GM23248 (cell line): ENCODE measurements around the gene FERMT2. TPM values are rescaled to one million over a fixed set of nuclear protein-coding genes. Genes with fewer than 3 reads are reported as not detected.

Experiments
- DNase-seq: peaks from one replicate; pipeline ENCODE4 v3.0.0-alpha.2; 2015
- H2AFZ ChIP-seq: fragments of 200-600 bp; sonication (generic); 2 replicates; pipeline ENCODE4 v1.6.1; 2016; ENCODE audit warnings: antibody characterized with exemption
- H3F3A ChIP-seq: fragments of 200-600 bp; sonication (generic); 2 replicates; pipeline ENCODE4 v1.6.1; 2016; ENCODE audit warnings: mild to moderate bottlenecking, antibody characterized with exemption, mixed run types; ENCODE audit not compliant: insufficient read depth
- H3K27ac ChIP-seq: fragments of 200-600 bp; sonication (generic); 2 replicates; pipeline ENCODE4 v1.5.1; 2016; ENCODE audit warnings: mild to moderate bottlenecking
- H3K27me3 ChIP-seq: fragments of 200-600 bp; sonication (generic); replicated peaks from 2 replicates; pipeline ENCODE4 v1.6.1; 2016; ENCODE audit warnings: mild to moderate bottlenecking; ENCODE audit not compliant: insufficient read depth
- H3K36me3 ChIP-seq: fragments of 200-600 bp; sonication (generic); 2 replicates; pipeline ENCODE4 v1.6.1; 2016; ENCODE audit warnings: low read depth, mild to moderate bottlenecking
- H3K4me1 ChIP-seq: fragments of 200-600 bp; sonication (generic); 2 replicates; pipeline ENCODE4 v1.6.1; 2016; ENCODE audit warnings: mild to moderate bottlenecking; ENCODE audit not compliant: insufficient read depth
- H3K4me2 ChIP-seq: fragments of 200-600 bp; sonication (generic); one replicate; pipeline ENCODE4 v1.6.1; 2016; ENCODE audit warnings: mild to moderate bottlenecking; ENCODE audit not compliant: unreplicated experiment
- H3K4me3 ChIP-seq: fragments of 200-600 bp; sonication (generic); 2 replicates; pipeline ENCODE4 v1.5.1; 2016; ENCODE audit warnings: mild to moderate bottlenecking
- H3K79me2 ChIP-seq: fragments of 200-600 bp; sonication (generic); 2 replicates; pipeline ENCODE4 v1.6.1; 2016; ENCODE audit warnings: mild to moderate bottlenecking; ENCODE audit not compliant: insufficient read depth
- H3K9ac ChIP-seq: fragments of 200-600 bp; sonication (generic); 2 replicates; pipeline ENCODE4 v1.6.1; 2016; ENCODE audit warnings: mild to moderate bottlenecking
- H3K9me2 ChIP-seq: fragments of 200-600 bp; sonication (generic); 2 replicates; pipeline ENCODE4 v1.6.1; 2016; ENCODE audit warnings: mixed run types, mild to moderate bottlenecking, moderate library complexity; ENCODE audit not compliant: insufficient read depth
- H3K9me3 ChIP-seq: fragments of 200-600 bp; sonication (generic); one replicate; pipeline ENCODE4 v1.6.1; 2017; ENCODE audit warnings: low read depth
- H4K20me1 ChIP-seq: fragments of 200-600 bp; sonication (generic); 2 replicates; pipeline ENCODE4 v1.6.0; 2016; ENCODE audit not compliant: insufficient read depth
- EZH2 ChIP-seq: fragments of 200-600 bp; sonication (generic); IDR thresholded peaks from 2 replicates; pipeline ENCODE4 v1.6.1; 2018; ENCODE audit warnings: antibody characterized with exemption, mild to moderate bottlenecking; ENCODE audit not compliant: insufficient read depth, poor library complexity, severe bottlenecking
- EZH2phosphoT487 ChIP-seq: fragments of 200-600 bp; sonication (generic); IDR thresholded peaks from 2 replicates; pipeline ENCODE4 v1.6.1; 2018; ENCODE audit warnings: antibody characterized with exemption, moderate library complexity, mild to moderate bottlenecking, low read depth; ENCODE audit not compliant: insufficient read depth
- WGBS, 2 experiments: methylation state at CpG; one replicate each; pipeline ENCODE4 v1.1.6; 2015 to 2017; ENCODE audit warnings: low lambda C conversion rate in 2 of 2, low coverage in 1 of 2; ENCODE audit errors: missing lambda C conversion rate in 2 of 2; 5-methylcytosine and 5-hydroxymethylcytosine counted together
- in situ Hi-C: fragments of 300-500 bp; cut with MboI; formaldehyde crosslinking; loops from 2 replicates; pipeline ENCODE4 v1.15.0; 2020
- polyA plus RNA-seq: library from polyadenylated mRNA; unstranded; fragments of >200 nt; fragmentation: Nextera tagmentation; extraction: Ambion mirVana; gene quantifications from 2 replicates; pipeline ENCODE4 v1.2.1, GENCODE V29; 2016
- total RNA-seq: library from RNA; depleted of rRNA; stranded (reverse); fragments of >200 nt; shearing (Covaris generic); gene quantifications from 2 replicates; pipeline ENCODE4 v1.2.3, GENCODE V29; 2014

FERMT2 gene
- total and polyA plus RNA-seq, 2 experiments from 2014 or later, result 124 to 217 TPM

DNA sequence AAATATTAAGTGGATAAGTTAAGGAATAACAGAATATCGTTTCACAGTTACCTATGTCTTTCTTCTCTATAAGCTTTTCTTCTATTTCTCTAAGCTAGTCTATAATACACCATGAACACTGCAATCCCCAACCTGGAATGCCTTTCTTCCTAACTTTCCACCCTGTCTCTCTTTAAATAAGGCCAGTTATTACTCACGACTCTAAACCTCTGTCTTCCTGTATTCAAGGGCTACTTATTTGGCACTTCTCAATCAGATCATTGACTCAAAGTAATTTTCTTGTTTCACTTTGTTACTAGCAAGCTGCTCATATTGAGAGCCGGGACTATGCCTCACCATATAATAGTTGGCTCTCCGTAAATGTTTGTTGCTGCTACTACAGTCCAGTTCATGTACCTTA, 13.5 kb downstream of the FERMT2 start:
- H3K4me1 ChIP-seq, result peaks cover 84% of the 10 kb centered on the region
- no peak for TF ChIP-seq EZH2phosphoT487
- TF ChIP-seq EZH2, result no peak
- peak overlapping the region; percentile 20; the same call in 1 of the 2 replicates for H3K27ac ChIP-seq
- peak; percentile 32 for DNase-seq
- H3K36me3 ChIP-seq, result peaks cover 5% of the 10 kb centered on the region; the same call in 1 of the 2 replicates
- peak overlapping the region; percentile 26 for H3K4me2 ChIP-seq
- peaks cover 48% of the 10 kb centered on the region for H3F3A ChIP-seq
- in situ Hi-C loops, result no loop called here
- H3K9me3 ChIP-seq, result no peaks in the 10 kb centered on the region
- peaks cover 32% of the 10 kb centered on the region for H4K20me1 ChIP-seq
- H2AFZ ChIP-seq, result no peak overlapping the region
- 54 to 55% methylated on average over 4 of the region's 4 CpGs for WGBS, 2 experiments
- H3K9ac ChIP-seq, result no peak overlapping the region
- H3K79me2 ChIP-seq, result peaks cover 100% of the 10 kb centered on the region
- no peaks in the 10 kb centered on the region for H3K27me3 ChIP-seq
- no peak overlapping the region for H3K4me3 ChIP-seq
- H3K9me2 ChIP-seq, result no peaks in the 10 kb centered on the region

GRCh38 chr14:52936437-52936836, 14.4 kb downstream of the FERMT2 start:
- 92 to 94% methylated on average over 1 of the region's 1 CpG for WGBS, 2 experiments
- no peak overlapping the region for H3K9ac ChIP-seq
- peaks cover 100% of the 10 kb centered on the region for H3K79me2 ChIP-seq
- peaks cover 82% of the 10 kb centered on the region for H3K4me1 ChIP-seq
- peaks cover 31% of the 10 kb centered on the region for H4K20me1 ChIP-seq
- no peak overlapping the region for H3K27ac ChIP-seq
- TF ChIP-seq EZH2 (no peak), EZH2phosphoT487 (no peak)
- no peak overlapping the region for H3K4me3 ChIP-seq
- H3K9me2 ChIP-seq, result no peaks in the 10 kb centered on the region
- peaks cover 5% of the 10 kb centered on the region; the same call in 1 of the 2 replicates for H3K36me3 ChIP-seq
- no peaks in the 10 kb centered on the region for H3K9me3 ChIP-seq
- no peak overlapping the region for H3K4me2 ChIP-seq
- in situ Hi-C loops, result no loop called here
- DNase-seq, result no peak
- no peak overlapping the region for H2AFZ ChIP-seq
- H3K27me3 ChIP-seq, result no peaks in the 10 kb centered on the region
- peaks cover 51% of the 10 kb centered on the region for H3F3A ChIP-seq

DNA sequence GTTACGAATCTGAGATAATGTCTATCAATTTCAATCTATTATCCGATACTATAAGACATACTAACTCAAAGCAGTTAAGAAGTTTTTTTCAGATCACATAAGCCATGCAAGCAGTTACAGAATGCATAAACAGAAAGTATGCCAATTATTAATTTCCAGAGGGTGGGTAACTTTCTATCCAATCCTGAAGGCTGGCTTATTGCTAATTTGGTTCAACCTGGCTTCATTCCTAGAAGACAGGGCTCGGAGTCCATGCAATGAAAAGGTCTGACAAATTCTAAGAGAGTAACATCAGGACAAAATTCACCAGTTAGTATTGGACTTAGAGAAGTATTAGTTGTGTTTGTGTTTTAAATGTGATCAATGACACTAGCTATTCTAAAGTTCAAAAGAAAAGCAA, 15.0 kb downstream of the FERMT2 start:
- Histone ChIP-seq H3K4me1 (peaks cover 76% of the 10 kb centered on the region), H3K36me3 (peaks cover 5% of the 10 kb centered on the region; the same call in 1 of the 2 replicates), H3K27ac (no peak overlapping the region), H3K9ac (no peak overlapping the region), H3K4me3 (no peak overlapping the region), H4K20me1 (peaks cover 31% of the 10 kb centered on the region), H3K4me2 (peak overlapping the region; percentile 23), H3K9me3 (no peaks in the 10 kb centered on the region), H3F3A (peaks cover 47% of the 10 kb centered on the region), H3K27me3 (no peaks in the 10 kb centered on the region), H3K79me2 (peaks cover 100% of the 10 kb centered on the region), H3K9me2 (no peaks in the 10 kb centered on the region), H2AFZ (no peak overlapping the region)
- in situ Hi-C loops, result no loop called here
- TF ChIP-seq EZH2, result no peak
- no peak for TF ChIP-seq EZH2phosphoT487
- no peak for DNase-seq
- WGBS, 2 experiments, result 77 to 79% methylated on average over 3 of the region's 3 CpGs

DNA sequence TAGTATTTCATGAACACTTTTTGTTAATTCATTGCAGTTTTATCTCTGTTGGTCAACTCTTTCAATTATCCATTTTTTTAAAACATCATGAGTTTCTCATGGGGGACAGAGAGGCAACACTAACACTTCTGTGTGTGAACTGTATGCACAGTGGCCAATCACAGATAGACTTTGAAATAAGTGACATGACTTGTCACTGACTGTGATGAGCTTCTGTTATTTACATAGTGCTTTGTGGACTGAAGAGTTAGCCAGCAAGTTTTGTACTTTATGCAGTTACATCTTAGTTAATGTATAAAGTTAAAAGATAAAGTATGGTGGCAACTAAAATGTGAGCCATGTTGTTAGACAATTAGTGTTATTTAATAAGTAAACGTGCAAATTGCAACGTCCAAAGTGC, 16.1 kb downstream of the FERMT2 start:
- TF ChIP-seq EZH2phosphoT487 (no peak), EZH2 (no peak)
- no peak overlapping the region for H2AFZ ChIP-seq
- no peaks in the 10 kb centered on the region for H3K9me2 ChIP-seq
- H3K27ac ChIP-seq, result no peak overlapping the region; the same call in 1 of the 2 replicates
- peaks cover 50% of the 10 kb centered on the region for H3F3A ChIP-seq
- no peak overlapping the region for H3K4me3 ChIP-seq
- H3K4me1 ChIP-seq, result peaks cover 66% of the 10 kb centered on the region
- peaks cover 5% of the 10 kb centered on the region; the same call in 1 of the 2 replicates for H3K36me3 ChIP-seq
- H3K4me2 ChIP-seq, result no peak overlapping the region
- in situ Hi-C loops, result no loop called here
- H3K27me3 ChIP-seq, result no peaks in the 10 kb centered on the region
- no peak for DNase-seq
- 53 to 59% methylated on average over 2 of the region's 2 CpGs for WGBS, 2 experiments
- peaks cover 31% of the 10 kb centered on the region for H4K20me1 ChIP-seq
- H3K9me3 ChIP-seq, result no peaks in the 10 kb centered on the region
- peaks cover 100% of the 10 kb centered on the region for H3K79me2 ChIP-seq
- no peak overlapping the region for H3K9ac ChIP-seq
